ENCODE measurements around the gene TMEM129.

Gene TMEM129

GRCh38 chr4:1669270-1669669 is 51.9 kb downstream of the TMEM129 start:
- no peak for DNase-seq (ENCODE audit: low read depth, low spot score)

- DNase-seq (ENCODE audit: low read depth, low spot score) = no peak
Measured at GRCh38 chr4:1668488-1668840, 52.7 kb downstream of the TMEM129 start.

DNA sequence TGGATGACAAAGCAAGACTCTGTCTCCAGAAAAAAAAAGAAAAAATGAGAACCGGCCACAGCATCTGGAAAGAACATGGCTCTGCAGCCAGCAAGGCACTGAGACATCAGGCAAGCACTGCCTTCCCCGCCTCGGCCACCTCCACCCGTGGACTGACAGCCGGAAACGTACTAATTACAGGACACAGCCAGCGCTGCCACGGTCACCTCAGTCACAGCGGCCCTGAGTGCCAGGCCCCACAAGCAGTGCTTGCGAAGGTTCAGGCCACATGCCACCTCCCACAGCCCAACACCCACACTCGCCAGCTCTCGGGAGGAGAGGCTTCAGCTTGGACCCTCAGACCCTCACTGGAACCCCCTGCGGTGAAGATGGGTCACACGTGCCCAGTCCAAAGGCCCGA is 53.9 kb downstream of the TMEM129 start:
- no peak for DNase-seq (ENCODE audit: low read depth, low spot score)

DNA sequence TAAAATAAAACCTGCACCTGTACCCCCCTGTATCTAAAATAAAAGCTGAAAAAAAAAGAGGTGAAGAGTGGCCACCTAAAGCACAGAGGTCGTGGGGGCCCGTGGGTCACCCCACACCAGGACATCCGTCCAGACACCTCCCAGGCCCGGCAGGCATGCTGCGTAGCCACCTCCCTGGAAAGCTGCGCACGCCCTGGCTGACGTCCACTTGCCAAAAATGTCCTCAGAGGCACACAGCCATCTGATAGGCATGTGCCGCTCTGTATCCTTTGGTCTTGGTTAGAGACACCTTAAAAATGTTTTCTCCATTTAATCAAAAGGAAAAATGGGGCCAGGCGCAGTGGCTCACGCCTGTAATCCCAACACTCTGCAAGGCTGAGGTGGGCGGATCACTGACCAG is 54.7 kb downstream of the TMEM129 start:
- no peak for DNase-seq (ENCODE audit: low read depth, low spot score)
